Measurements from ENCODE around the gene ALX4.

Gene ALX4

DNA sequence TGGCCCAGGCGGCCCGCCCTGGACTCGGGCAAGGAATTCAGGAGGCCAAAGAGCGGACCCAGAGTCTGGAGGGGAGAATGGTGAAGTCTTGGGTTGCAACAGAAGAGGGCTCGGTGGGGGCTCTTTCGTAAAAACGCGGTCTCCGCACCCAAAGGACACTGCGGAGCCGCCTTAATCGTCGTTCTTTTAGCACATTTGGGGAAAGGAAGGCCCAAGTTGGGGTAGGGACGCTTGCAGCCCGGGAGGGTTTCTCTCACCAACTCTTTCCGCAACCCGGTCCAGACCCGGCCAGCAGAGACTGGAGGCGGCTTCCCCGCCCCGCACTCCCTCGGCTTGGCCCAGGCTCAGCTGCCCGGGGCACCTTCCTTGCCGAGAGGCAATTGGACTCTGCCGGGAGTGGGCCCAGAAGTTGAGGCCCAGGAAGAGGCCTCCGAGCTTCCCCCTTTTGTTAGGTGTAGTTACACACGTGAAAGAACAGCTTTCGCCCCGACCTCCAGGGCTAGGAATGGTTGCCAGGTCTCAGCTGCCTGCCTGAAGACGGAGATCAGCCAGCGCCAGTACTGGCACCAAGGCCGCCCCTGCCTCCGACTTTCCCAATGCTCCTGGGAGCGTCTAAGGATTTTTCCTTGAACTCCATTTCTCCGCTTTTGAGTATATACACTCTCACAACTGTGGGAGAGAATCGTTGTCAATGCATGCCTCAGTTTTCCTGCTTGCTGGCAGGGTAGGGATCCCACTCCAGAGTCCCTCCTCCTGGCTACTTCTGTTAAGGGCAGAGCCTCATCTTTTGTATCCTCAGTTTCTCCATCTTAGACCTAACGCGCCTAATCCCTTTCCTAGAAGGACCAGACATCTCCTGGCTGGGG is 3.7 kb downstream of the ALX4 start:
- no peak for TF ChIP-seq EZH2phosphoT487 (IDR thresholded peaks at IDR 0.05; ENCODE audit: borderline replicate concordance)
- TF ChIP-seq, protein P1, sequence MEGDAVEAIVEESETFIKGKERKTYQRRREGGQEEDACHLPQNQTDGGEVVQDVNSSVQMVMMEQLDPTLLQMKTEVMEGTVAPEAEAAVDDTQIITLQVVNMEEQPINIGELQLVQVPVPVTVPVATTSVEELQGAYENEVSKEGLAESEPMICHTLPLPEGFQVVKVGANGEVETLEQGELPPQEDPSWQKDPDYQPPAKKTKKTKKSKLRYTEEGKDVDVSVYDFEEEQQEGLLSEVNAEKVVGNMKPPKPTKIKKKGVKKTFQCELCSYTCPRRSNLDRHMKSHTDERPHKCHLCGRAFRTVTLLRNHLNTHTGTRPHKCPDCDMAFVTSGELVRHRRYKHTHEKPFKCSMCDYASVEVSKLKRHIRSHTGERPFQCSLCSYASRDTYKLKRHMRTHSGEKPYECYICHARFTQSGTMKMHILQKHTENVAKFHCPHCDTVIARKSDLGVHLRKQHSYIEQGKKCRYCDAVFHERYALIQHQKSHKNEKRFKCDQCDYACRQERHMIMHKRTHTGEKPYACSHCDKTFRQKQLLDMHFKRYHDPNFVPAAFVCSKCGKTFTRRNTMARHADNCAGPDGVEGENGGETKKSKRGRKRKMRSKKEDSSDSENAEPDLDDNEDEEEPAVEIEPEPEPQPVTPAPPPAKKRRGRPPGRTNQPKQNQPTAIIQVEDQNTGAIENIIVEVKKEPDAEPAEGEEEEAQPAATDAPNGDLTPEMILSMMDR (conservative IDR thresholded peaks at IDR 0.05; ENCODE audit: low read length), result no peak
- peak overlapping the region; percentile 60 for H3K4me2 ChIP-seq (ENCODE audit: low read depth, low read length, poor library complexity, severe bottlenecking)
- no peaks in the 10 kb centered on the region for H3K27me3 ChIP-seq (ENCODE audit: insufficient read depth, low read length, poor library complexity, severe bottlenecking)
- H4K20me1 ChIP-seq (ENCODE audit: insufficient read depth, low read length, poor library complexity, severe bottlenecking), result no peaks in the 10 kb centered on the region
- H3K4me1 ChIP-seq (ENCODE audit: insufficient read depth, low read length, poor library complexity, severe bottlenecking), result no peaks in the 10 kb centered on the region
- H3K9ac ChIP-seq (ENCODE audit: low read depth, low read length, poor library complexity, severe bottlenecking), result peak overlapping the region; percentile 49
- H3K9me3 ChIP-seq (ENCODE audit: insufficient read depth, low read depth, low read length), result no peaks in the 10 kb centered on the region
- H3K4me3 ChIP-seq (ENCODE audit: low read length, poor library complexity, severe bottlenecking), result peak overlapping the region; percentile 67
- peak overlapping the region; percentile 78 for H2AFZ ChIP-seq (ENCODE audit: low read length)
- H3K36me3 ChIP-seq (ENCODE audit: insufficient read depth, low read length), result no peaks in the 10 kb centered on the region
- no peaks in the 10 kb centered on the region for H3K9me2 ChIP-seq (replicated peaks; ENCODE audit: low read depth, low read length)
- no peaks in the 10 kb centered on the region for H3F3A ChIP-seq (ENCODE audit: low read depth)
- H3K79me2 ChIP-seq (ENCODE audit: insufficient read depth, low read length), result no peaks in the 10 kb centered on the region

DNA sequence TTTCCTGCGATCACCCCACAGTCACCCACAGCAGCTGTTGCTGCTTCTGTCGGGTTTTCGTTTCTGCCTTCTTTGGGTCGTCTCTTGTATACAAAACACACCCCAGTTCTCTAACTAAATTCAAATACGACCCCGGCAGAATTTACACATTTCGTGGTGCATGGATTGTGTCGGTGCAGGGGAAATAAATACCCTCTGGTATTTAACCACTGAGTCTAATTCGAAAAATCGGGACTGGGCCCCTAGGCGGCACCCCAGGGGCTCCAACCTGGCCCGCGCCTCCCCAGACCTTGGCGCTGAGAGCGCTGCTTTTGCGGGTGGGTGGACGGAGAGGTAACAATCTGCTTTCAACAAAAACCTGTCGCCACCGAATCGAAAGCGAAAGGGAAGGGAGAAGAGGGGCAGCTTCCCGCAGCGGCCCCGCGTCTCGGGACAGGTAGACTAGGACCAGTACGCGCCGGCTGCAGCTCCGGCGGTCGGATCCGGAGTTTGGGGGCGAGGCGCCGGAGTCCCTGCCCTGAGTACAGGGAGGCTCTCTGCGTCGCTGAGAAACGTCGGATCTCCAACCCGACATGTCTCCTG is 4.4 kb downstream of the ALX4 start:
- peak overlapping the region; percentile 60 for H3K4me2 ChIP-seq (ENCODE audit: low read depth, low read length, poor library complexity, severe bottlenecking)
- peak overlapping the region; percentile 78 for H2AFZ ChIP-seq (ENCODE audit: low read length)
- H3F3A ChIP-seq (ENCODE audit: low read depth), result no peaks in the 10 kb centered on the region
- no peaks in the 10 kb centered on the region for H4K20me1 ChIP-seq (ENCODE audit: insufficient read depth, low read length, poor library complexity, severe bottlenecking)
- H3K79me2 ChIP-seq (ENCODE audit: insufficient read depth, low read length), result no peaks in the 10 kb centered on the region
- H3K9ac ChIP-seq (ENCODE audit: low read depth, low read length, poor library complexity, severe bottlenecking), result peak overlapping the region; percentile 49
- H3K9me3 ChIP-seq (ENCODE audit: insufficient read depth, low read depth, low read length), result no peaks in the 10 kb centered on the region
- no peaks in the 10 kb centered on the region for H3K9me2 ChIP-seq (replicated peaks; ENCODE audit: low read depth, low read length)
- H3K36me3 ChIP-seq (ENCODE audit: insufficient read depth, low read length), result no peaks in the 10 kb centered on the region
- no peaks in the 10 kb centered on the region for H3K4me1 ChIP-seq (ENCODE audit: insufficient read depth, low read length, poor library complexity, severe bottlenecking)
- peak overlapping the region; percentile 67 for H3K4me3 ChIP-seq (ENCODE audit: low read length, poor library complexity, severe bottlenecking)
- TF ChIP-seq, protein P1 (conservative IDR thresholded peaks at IDR 0.05; ENCODE audit: low read length), result no peak
- TF ChIP-seq EZH2phosphoT487 (IDR thresholded peaks at IDR 0.05; ENCODE audit: borderline replicate concordance), result no peak
- H3K27me3 ChIP-seq (ENCODE audit: insufficient read depth, low read length, poor library complexity, severe bottlenecking), result no peaks in the 10 kb centered on the region

DNA sequence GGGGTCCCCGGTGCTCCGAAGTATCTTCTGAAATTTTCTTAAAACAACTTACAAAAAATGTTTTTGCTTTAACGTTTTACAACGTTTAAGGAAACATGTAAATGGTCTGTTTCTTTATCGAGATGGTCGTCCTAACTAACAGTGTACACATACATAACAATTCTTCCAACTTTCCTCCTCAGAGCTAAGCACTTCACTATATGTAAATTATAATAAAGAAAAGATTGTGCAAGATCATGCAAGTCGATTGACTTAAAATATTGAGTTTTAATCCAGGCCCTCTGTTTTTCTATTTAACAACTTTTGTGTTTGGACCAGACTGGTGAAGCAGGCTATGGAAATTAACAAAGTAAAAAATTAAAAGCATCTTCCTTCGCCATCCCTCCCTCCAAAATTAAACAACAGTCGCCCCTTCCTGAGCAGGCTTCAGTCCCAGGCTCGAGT is 4.9 kb downstream of the ALX4 start:
- Histone ChIP-seq H3K9me3 (ENCODE audit: insufficient read depth, low read depth, low read length) (no peaks in the 10 kb centered on the region), H3F3A (ENCODE audit: low read depth) (no peaks in the 10 kb centered on the region), H3K27me3 (ENCODE audit: insufficient read depth, low read length, poor library complexity, severe bottlenecking) (no peaks in the 10 kb centered on the region), H3K36me3 (ENCODE audit: insufficient read depth, low read length) (no peaks in the 10 kb centered on the region), H4K20me1 (ENCODE audit: insufficient read depth, low read length, poor library complexity, severe bottlenecking) (no peaks in the 10 kb centered on the region), H3K9me2 (replicated peaks; ENCODE audit: low read depth, low read length) (no peaks in the 10 kb centered on the region), H3K4me2 (ENCODE audit: low read depth, low read length, poor library complexity, severe bottlenecking) (peak overlapping the region; percentile 60), H2AFZ (ENCODE audit: low read length) (peak overlapping the region; percentile 78; the same call in 1 of the 2 replicates), H3K4me3 (ENCODE audit: low read length, poor library complexity, severe bottlenecking) (peak overlapping the region; percentile 67), H3K79me2 (ENCODE audit: insufficient read depth, low read length) (no peaks in the 10 kb centered on the region), H3K9ac (ENCODE audit: low read depth, low read length, poor library complexity, severe bottlenecking) (peak overlapping the region; percentile 49), H3K4me1 (ENCODE audit: insufficient read depth, low read length, poor library complexity, severe bottlenecking) (no peaks in the 10 kb centered on the region)
- TF ChIP-seq, protein P1 (conservative IDR thresholded peaks at IDR 0.05; ENCODE audit: low read length), result no peak

Measured in Loucy (cell line).